Measurements from ENCODE around the gene LRRC10B. TPM values are rescaled to one million over a fixed set of nuclear protein-coding genes. Genes with fewer than 3 reads are reported as not detected.

Gene LRRC10B
- total RNA-seq, 1 donor from 2014 or later, result not detected

DNA sequence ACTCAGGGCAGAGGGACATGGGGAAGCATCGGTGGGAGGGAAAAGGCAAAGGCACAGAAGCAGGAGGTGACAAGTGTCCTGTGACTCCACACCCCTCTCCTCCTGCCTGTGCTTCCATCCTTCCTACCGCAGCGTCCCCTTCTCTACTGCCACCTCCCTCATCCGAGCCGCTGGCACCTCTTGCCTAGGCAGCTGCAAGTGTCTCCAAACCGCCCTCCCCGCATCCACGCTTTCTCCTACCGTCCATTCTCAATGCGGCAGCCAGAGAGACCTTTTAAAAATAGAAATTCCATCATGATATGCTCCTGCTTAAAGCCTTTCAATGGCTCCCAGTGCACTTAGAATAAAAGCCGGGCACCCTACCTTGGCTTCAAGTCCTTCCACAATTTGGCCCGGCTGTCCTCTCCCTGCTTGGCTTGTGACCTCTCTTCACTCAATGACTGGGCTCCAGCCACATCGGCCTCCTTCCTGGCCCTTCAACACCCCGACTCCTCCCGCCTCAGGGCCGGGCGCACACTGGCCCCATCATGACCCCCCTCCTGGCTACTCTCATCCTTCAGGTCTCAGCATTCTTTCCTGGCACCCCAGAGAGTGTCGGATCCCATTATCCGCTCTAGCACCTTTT is 16.5 kb downstream of the LRRC10B start:
- no peak overlapping the region for H3K4me3 ChIP-seq (ENCODE audit: low read depth, low read length)
- no peak for DNase-seq (ENCODE audit: low read depth)
- TF ChIP-seq, protein P1, sequence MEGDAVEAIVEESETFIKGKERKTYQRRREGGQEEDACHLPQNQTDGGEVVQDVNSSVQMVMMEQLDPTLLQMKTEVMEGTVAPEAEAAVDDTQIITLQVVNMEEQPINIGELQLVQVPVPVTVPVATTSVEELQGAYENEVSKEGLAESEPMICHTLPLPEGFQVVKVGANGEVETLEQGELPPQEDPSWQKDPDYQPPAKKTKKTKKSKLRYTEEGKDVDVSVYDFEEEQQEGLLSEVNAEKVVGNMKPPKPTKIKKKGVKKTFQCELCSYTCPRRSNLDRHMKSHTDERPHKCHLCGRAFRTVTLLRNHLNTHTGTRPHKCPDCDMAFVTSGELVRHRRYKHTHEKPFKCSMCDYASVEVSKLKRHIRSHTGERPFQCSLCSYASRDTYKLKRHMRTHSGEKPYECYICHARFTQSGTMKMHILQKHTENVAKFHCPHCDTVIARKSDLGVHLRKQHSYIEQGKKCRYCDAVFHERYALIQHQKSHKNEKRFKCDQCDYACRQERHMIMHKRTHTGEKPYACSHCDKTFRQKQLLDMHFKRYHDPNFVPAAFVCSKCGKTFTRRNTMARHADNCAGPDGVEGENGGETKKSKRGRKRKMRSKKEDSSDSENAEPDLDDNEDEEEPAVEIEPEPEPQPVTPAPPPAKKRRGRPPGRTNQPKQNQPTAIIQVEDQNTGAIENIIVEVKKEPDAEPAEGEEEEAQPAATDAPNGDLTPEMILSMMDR (conservative IDR thresholded peaks at IDR 0.05; ENCODE audit: low read depth, low read length), result no peak

DNA sequence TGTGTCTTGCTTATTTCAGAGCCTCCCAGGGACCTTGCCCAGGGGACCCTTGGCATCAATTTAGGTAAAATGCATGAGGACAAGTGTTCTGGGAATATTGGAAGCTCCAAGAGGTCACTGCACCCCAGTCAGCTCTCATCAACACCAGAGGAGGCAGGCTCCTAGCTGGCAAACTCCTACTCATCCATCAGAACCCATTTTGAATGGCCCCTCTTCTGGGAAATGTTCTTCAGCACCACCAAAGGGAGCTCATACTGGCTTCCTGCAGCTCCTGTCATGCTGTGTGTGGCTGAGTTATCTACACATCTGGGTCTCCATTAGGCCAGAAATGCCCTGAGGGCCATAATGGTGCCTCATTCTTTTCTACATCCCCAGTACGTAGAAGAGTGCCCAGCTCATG is 17.7 kb downstream of the LRRC10B start:
- TF ChIP-seq, protein P1 (conservative IDR thresholded peaks at IDR 0.05; ENCODE audit: low read depth, low read length), result no peak
- DNase-seq (ENCODE audit: low read depth), result no peak
- no peak overlapping the region for H3K4me3 ChIP-seq (ENCODE audit: low read depth, low read length)

DNA sequence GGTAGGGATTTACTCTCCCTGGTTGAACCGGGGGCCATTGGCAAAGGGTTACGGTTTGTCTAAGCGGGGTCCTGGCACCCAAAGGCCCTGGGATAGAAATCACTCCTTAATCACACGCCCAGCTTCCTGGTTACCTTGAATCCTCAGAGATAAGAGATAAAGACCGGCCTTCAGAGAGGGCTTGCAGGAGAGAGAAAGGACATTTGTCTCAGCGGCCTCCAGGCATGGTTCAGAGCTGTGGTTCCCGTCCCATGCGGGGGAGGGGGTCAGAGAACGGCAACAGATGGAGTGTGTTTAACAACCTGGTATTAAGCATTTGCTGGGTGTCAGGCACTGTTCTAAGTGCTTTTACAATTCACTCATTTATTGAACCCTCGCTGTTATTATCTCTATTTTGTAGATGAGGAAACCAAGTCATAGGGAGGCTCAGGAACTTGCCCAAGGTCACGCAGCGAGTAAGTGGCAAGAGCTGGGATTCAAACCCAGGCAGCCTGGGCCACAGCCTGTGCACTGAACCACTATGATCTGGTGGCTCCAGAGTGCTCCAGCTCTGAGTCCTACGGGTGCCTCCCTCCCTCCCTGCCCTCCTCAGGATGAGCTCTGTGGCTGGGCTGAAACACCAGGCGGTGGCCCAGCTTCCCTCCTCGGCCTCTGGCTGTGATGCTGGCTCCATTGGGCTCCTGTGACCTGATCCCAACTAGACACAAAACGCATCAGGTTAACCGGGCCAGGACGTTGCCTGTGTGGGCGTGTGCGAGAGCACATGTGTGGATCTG is 18.6 kb downstream of the LRRC10B start:
- DNase-seq (ENCODE audit: low read depth), result no peak
- H3K4me3 ChIP-seq (ENCODE audit: low read depth, low read length), result no peak overlapping the region
- TF ChIP-seq, protein P1 (conservative IDR thresholded peaks at IDR 0.05; ENCODE audit: low read depth, low read length), result no peak

DNA sequence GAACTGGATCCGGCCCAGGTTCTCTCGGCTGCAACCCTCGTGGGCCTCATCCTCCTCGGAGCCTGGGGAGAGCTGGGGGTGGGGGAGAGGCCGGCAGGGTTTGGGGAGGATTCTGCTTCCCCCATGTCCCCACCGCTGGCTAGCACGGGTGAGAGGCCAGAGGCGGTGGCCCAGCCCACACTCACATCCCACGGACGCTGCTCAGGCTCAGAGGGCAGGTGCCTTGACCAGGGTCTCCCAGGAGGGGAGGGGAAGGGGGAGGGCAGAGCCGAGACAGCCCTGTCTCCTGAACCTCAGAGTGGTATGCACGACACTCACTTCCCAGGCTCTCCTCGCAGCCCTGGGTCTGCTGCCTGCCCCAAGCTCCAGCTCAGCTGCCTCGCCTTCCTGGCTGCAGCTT is 19.6 kb downstream of the LRRC10B start:
- TF ChIP-seq, protein P1 (conservative IDR thresholded peaks at IDR 0.05; ENCODE audit: low read depth, low read length), result no peak
- DNase-seq (ENCODE audit: low read depth), result no peak
- H3K4me3 ChIP-seq (ENCODE audit: low read depth, low read length), result no peak overlapping the region

DNA sequence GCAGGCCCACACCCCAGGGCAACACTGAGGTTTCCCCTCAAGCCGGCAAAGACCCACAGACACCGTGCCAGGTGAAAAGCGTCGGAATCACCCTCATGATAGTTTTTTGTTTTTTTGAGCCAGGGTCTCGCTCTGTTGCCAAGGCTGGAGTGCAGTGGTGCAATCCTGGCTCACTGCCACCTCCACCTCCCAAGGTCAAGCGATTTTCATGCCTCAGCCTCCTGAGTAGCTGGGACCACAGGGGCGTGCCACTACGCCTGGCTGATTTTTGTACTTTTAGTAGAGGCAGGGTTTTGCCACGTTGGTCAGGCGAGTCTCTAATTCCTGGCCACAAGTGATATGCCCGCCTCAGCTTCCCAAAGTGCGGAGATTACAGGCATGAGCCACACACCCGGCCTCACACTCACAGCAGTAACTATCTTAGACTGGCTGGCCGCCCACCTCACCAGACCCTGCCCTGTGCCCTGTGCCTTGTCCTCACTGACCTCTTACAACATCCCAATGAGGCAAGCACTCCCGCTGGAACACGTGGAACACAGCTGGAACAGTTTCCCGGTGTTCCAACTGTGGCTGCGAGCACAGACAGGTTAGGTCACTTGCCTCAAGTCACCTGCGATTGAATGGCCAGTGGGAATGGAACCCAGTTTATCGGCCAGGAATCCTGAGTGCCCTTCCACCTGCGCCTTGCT is 21.1 kb downstream of the LRRC10B start:
- no peak for DNase-seq (ENCODE audit: low read depth)
- TF ChIP-seq, protein P1 (conservative IDR thresholded peaks at IDR 0.05; ENCODE audit: low read depth, low read length), result no peak
- no peak overlapping the region for H3K4me3 ChIP-seq (ENCODE audit: low read depth, low read length)

- no peak overlapping the region for H3K4me3 ChIP-seq (ENCODE audit: low read depth, low read length)
- no peak for DNase-seq (ENCODE audit: low read depth)
- TF ChIP-seq, protein P1 (conservative IDR thresholded peaks at IDR 0.05; ENCODE audit: low read depth, low read length), result no peak
These were observed 22.5 kb downstream of the LRRC10B start for GRCh38 chr11:61531044-61531443.
